ENCODE data around the gene CAMTA1.

DNA sequence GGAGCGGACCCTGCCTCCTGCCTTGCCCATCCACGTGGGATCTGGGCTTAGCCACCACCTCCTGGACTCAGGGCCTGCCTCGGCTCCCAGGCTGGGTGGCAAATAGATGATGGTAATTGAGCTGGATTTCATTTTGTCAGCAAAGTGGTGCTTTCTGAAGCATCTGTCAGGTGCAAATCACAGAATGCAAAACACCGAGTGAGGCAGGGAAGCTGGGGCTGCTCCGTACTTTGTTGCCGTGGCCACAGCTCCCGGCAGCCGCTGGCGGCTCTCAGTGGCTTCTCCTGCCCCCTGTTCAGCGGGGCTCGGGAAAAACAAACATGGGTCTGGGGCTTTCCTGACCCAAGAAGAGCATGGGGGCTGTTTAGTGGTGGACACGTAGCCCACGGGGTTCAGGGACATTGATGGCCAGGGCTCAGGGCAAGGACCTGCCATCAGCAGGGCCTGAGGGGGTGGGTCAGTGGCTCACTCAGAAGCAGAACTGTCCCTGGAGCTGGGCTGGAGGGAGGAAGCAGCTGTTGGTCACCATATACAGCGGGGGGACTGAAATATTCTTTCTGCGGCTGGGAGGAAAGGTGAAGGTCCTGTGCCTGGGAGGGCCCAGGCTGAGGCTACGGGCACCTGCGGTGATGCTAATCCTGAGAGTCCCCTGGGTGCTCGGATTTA lies 855.8 kb downstream of the CAMTA1 start:
- TF ChIP-seq, protein P1, sequence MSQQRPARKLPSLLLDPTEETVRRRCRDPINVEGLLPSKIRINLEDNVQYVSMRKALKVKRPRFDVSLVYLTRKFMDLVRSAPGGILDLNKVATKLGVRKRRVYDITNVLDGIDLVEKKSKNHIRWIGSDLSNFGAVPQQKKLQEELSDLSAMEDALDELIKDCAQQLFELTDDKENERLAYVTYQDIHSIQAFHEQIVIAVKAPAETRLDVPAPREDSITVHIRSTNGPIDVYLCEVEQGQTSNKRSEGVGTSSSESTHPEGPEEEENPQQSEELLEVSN (IDR thresholded peaks at IDR 0.05; ENCODE audit: borderline replicate concordance in 1 of 2, extremely low read depth in 1 of 2, insufficient read depth in 1 of 2, insufficient read length in 1 of 2, low read depth in 1 of 2, low read length in 1 of 2, poor library complexity in 1 of 2, severe bottlenecking in 1 of 2) = no peak
- TF ChIP-seq TAF1 (IDR thresholded peaks at IDR 0.05; ENCODE audit: control insufficient read depth, extremely low read depth, insufficient read depth, low read length, severe bottlenecking) = no peak
- TF ChIP-seq, protein P2, sequence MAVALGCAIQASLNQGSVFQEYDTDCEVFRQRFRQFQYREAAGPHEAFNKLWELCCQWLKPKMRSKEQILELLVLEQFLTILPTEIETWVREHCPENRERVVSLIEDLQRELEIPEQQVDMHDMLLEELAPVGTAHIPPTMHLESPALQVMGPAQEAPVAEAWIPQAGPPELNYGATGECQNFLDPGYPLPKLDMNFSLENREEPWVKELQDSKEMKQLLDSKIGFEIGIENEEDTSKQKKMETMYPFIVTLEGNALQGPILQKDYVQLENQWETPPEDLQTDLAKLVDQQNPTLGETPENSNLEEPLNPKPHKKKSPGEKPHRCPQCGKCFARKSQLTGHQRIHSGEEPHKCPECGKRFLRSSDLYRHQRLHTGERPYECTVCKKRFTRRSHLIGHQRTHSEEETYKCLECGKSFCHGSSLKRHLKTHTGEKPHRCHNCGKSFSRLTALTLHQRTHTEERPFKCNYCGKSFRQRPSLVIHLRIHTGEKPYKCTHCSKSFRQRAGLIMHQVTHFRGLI (CRISPR knock-in tag; IDR thresholded peaks at IDR 0.05) = no peak
- TF ChIP-seq, protein P3, sequence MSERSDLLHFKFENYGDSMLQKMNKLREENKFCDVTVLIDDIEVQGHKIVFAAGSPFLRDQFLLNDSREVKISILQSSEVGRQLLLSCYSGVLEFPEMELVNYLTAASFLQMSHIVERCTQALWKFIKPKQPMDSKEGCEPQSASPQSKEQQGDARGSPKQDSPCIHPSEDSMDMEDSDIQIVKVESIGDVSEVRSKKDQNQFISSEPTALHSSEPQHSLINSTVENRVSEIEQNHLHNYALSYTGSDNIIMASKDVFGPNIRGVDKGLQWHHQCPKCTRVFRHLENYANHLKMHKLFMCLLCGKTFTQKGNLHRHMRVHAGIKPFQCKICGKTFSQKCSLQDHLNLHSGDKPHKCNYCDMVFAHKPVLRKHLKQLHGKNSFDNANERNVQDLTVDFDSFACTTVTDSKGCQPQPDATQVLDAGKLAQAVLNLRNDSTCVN (CRISPR knock-in tag; IDR thresholded peaks at IDR 0.05) = no peak
- TF ChIP-seq, protein P4, sequence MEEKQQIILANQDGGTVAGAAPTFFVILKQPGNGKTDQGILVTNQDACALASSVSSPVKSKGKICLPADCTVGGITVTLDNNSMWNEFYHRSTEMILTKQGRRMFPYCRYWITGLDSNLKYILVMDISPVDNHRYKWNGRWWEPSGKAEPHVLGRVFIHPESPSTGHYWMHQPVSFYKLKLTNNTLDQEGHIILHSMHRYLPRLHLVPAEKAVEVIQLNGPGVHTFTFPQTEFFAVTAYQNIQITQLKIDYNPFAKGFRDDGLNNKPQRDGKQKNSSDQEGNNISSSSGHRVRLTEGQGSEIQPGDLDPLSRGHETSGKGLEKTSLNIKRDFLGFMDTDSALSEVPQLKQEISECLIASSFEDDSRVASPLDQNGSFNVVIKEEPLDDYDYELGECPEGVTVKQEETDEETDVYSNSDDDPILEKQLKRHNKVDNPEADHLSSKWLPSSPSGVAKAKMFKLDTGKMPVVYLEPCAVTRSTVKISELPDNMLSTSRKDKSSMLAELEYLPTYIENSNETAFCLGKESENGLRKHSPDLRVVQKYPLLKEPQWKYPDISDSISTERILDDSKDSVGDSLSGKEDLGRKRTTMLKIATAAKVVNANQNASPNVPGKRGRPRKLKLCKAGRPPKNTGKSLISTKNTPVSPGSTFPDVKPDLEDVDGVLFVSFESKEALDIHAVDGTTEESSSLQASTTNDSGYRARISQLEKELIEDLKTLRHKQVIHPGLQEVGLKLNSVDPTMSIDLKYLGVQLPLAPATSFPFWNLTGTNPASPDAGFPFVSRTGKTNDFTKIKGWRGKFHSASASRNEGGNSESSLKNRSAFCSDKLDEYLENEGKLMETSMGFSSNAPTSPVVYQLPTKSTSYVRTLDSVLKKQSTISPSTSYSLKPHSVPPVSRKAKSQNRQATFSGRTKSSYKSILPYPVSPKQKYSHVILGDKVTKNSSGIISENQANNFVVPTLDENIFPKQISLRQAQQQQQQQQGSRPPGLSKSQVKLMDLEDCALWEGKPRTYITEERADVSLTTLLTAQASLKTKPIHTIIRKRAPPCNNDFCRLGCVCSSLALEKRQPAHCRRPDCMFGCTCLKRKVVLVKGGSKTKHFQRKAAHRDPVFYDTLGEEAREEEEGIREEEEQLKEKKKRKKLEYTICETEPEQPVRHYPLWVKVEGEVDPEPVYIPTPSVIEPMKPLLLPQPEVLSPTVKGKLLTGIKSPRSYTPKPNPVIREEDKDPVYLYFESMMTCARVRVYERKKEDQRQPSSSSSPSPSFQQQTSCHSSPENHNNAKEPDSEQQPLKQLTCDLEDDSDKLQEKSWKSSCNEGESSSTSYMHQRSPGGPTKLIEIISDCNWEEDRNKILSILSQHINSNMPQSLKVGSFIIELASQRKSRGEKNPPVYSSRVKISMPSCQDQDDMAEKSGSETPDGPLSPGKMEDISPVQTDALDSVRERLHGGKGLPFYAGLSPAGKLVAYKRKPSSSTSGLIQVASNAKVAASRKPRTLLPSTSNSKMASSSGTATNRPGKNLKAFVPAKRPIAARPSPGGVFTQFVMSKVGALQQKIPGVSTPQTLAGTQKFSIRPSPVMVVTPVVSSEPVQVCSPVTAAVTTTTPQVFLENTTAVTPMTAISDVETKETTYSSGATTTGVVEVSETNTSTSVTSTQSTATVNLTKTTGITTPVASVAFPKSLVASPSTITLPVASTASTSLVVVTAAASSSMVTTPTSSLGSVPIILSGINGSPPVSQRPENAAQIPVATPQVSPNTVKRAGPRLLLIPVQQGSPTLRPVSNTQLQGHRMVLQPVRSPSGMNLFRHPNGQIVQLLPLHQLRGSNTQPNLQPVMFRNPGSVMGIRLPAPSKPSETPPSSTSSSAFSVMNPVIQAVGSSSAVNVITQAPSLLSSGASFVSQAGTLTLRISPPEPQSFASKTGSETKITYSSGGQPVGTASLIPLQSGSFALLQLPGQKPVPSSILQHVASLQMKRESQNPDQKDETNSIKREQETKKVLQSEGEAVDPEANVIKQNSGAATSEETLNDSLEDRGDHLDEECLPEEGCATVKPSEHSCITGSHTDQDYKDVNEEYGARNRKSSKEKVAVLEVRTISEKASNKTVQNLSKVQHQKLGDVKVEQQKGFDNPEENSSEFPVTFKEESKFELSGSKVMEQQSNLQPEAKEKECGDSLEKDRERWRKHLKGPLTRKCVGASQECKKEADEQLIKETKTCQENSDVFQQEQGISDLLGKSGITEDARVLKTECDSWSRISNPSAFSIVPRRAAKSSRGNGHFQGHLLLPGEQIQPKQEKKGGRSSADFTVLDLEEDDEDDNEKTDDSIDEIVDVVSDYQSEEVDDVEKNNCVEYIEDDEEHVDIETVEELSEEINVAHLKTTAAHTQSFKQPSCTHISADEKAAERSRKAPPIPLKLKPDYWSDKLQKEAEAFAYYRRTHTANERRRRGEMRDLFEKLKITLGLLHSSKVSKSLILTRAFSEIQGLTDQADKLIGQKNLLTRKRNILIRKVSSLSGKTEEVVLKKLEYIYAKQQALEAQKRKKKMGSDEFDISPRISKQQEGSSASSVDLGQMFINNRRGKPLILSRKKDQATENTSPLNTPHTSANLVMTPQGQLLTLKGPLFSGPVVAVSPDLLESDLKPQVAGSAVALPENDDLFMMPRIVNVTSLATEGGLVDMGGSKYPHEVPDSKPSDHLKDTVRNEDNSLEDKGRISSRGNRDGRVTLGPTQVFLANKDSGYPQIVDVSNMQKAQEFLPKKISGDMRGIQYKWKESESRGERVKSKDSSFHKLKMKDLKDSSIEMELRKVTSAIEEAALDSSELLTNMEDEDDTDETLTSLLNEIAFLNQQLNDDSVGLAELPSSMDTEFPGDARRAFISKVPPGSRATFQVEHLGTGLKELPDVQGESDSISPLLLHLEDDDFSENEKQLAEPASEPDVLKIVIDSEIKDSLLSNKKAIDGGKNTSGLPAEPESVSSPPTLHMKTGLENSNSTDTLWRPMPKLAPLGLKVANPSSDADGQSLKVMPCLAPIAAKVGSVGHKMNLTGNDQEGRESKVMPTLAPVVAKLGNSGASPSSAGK (IDR thresholded peaks at IDR 0.05) = no peak
- TF ChIP-seq SRSF3 (IDR thresholded peaks at IDR 0.05; ENCODE audit: insufficient read depth, low read length) = no peak
- TF ChIP-seq POLR2A (conservative IDR thresholded peaks at IDR 0.05) = no peak
